ENCODE data around the gene DES. TPM values are rescaled to one million over a fixed set of nuclear protein-coding genes. Genes with fewer than 3 reads are reported as not detected.

DES gene
- total and polyA plus RNA-seq, 2 of the 13 experiments (the other 11 are each of a cell fraction or from before 2014, with no cell fraction given): not detected

GRCh38 chr2:219387306-219388120 lies 30.7 kb upstream of the DES start, which contains the start of gene DNPEP (continued):
- TF ChIP-seq ARID4A (CRISPR knock-in tag; IDR thresholded peaks at IDR 0.05; ENCODE audit: borderline replicate concordance) (peak; percentile 90), ZNF766 (CRISPR knock-in tag; IDR thresholded peaks at IDR 0.05; ENCODE audit: borderline replicate concordance) (no peak; the same call in 1 of the 2 replicates), TOPORS (CRISPR knock-in tag; IDR thresholded peaks at IDR 0.05) (peak; percentile 62; the same call in 1 of the 2 replicates), KDM5B (CRISPR knock-in tag; IDR thresholded peaks at IDR 0.05; ENCODE audit: borderline replicate concordance) (peak; percentile 87; the same call in 1 of the 2 replicates), ZNF772 (CRISPR knock-in tag; IDR thresholded peaks at IDR 0.05) (peak; percentile 76), ZFP36 (IDR thresholded peaks at IDR 0.05; ENCODE audit: borderline replicate concordance, low read depth, low read length, partially characterized antibody) (no peak), ZNF142 (CRISPR knock-in tag; IDR thresholded peaks at IDR 0.05) (0 out of 2 replicates have a peak, but pooled peaks have one; percentile 39), ZNF101 (CRISPR knock-in tag; IDR thresholded peaks at IDR 0.05; ENCODE audit: borderline replicate concordance, low read depth) (no peak), ZNF790 (CRISPR knock-in tag; IDR thresholded peaks at IDR 0.05; ENCODE audit: borderline replicate concordance) (0 out of 2 replicates have a peak, but pooled peaks have one; percentile 61), ZNF605 (CRISPR knock-in tag; IDR thresholded peaks at IDR 0.05) (peak; percentile 62; the same call in 1 of the 2 replicates), ZNF720 (CRISPR knock-in tag; IDR thresholded peaks at IDR 0.05) (no peak), CEBPG (CRISPR knock-in tag; IDR thresholded peaks at IDR 0.05) (no peak), ZNF572 (CRISPR knock-in tag; IDR thresholded peaks at IDR 0.05) (peak; percentile 53; the same call in 1 of the 2 replicates), ZNF761 (CRISPR knock-in tag; conservative IDR thresholded peaks at IDR 0.05) (peak; percentile 57; the same call in 1 of the 2 replicates)
- TF ChIP-seq, protein P1, sequence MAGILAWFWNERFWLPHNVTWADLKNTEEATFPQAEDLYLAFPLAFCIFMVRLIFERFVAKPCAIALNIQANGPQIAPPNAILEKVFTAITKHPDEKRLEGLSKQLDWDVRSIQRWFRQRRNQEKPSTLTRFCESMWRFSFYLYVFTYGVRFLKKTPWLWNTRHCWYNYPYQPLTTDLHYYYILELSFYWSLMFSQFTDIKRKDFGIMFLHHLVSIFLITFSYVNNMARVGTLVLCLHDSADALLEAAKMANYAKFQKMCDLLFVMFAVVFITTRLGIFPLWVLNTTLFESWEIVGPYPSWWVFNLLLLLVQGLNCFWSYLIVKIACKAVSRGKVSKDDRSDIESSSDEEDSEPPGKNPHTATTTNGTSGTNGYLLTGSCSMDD (CRISPR knock-in tag; IDR thresholded peaks at IDR 0.05): no peak
- TF ChIP-seq, protein P2, sequence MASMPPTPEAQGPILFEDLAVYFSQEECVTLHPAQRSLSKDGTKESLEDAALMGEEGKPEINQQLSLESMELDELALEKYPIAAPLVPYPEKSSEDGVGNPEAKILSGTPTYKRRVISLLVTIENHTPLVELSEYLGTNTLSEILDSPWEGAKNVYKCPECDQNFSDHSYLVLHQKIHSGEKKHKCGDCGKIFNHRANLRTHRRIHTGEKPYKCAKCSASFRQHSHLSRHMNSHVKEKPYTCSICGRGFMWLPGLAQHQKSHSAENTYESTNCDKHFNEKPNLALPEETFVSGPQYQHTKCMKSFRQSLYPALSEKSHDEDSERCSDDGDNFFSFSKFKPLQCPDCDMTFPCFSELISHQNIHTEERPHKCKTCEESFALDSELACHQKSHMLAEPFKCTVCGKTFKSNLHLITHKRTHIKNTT (CRISPR knock-in tag; IDR thresholded peaks at IDR 0.05): 0 out of 2 replicates have a peak, but pooled peaks have one; percentile 67

Measured in HepG2 (cell line).